Rectal smooth muscle tissue (tissue), 1 donor: ENCODE measurements around the gene AATF.

Source experiments
- H3K27ac ChIP-seq: one replicate; pipeline ENCODE4 v1.7.0; 2013; ENCODE audit warnings: low read depth, low read length, inconsistent platforms
- H3K27me3 ChIP-seq: one replicate; pipeline ENCODE4 v1.7.0; 2013; ENCODE audit warnings: low read length; ENCODE audit not compliant: control insufficient read depth, insufficient read depth
- H3K36me3 ChIP-seq: one replicate; pipeline ENCODE4 v1.7.0; 2013; ENCODE audit warnings: low read length; ENCODE audit not compliant: control insufficient read depth, insufficient read depth
- H3K4me1 ChIP-seq: one replicate; pipeline ENCODE4 v1.7.0; 2013; ENCODE audit warnings: low read length; ENCODE audit not compliant: control insufficient read depth, insufficient read depth
- H3K4me3 ChIP-seq: one replicate; pipeline ENCODE4 v1.7.0; 2013; ENCODE audit warnings: low read length
- H3K9ac ChIP-seq: one replicate; pipeline ENCODE4 v1.7.0; 2013; ENCODE audit warnings: low read length

Gene AATF

DNA sequence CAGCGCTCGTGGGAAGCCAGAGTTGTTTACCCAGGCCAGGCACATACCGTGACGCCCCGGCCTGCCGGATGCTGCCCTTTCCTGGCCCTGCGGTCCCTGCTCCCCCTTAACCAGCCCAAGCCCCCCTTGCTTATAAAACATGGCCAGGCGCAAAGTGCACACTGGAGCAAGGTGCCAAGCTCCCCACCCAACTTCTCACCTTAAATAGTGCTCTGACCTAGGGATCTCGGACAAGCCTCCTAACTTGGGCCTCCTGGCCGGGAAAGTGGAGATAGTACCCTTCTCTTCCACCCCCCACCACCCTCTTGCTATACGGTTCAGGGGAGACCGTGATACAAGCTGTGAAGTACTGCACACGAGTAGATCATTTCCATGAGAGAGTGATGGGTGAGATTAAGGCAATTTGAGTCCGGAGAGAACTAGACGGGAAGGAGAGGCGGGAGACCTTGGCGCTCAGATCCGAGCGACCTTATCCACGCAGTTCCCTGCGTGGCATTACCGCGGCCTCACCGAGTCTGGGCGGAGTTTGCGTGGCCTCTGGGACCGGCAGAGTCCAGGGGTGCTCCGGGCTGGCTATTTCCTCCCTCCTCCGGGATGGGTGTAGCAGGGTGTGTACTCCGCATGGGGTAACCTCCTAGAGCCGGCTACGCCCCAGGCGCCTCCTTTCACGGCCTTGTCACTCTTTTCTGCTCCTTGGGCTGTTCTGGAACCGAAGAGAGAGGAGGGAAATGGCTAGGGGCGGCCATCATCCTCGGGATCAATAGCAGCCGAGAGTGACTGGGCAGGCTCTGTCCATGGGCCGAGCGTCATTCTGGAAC is 15.9 kb upstream of the AATF start:
- H3K36me3 ChIP-seq: no peaks in the 10 kb centered on the region
- no peak overlapping the region for H3K4me3 ChIP-seq
- H3K27me3 ChIP-seq: peaks cover 89% of the 10 kb centered on the region
- H3K4me1 ChIP-seq: peaks cover 4% of the 10 kb centered on the region
- no peak overlapping the region for H3K27ac ChIP-seq
- H3K9ac ChIP-seq: no peak overlapping the region

DNA sequence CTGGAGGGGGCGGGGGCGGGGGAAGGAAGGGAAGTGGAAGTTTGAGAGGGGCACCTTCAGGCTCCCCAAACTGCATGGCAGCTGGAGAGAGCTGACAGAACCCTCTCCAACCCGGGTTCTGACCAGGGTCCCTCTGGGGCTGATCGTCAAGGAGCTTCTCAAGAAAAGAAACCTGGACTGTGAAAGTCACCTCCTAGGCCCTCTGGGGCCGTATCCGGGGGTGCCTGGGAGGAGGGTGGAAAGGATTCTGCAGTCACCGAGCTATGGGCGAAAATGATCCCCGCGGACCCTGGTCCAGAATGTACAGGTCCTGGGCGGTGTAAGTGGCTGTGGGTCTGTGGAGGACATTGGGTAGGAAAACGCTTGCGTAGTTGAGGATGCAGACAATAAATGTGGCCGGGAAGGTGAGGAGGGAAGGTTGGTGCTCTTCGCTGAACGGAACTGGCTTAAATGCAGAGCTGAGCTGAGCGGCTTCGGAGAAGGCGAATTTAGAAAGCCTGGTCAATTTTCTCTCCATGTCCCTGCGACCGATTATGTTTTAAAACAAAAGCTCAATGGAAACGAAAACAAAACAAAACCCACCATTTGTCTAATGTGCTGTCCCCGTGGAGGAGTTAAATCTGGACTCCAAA is 15.1 kb upstream of the AATF start:
- no peak overlapping the region for H3K9ac ChIP-seq
- peaks cover 7% of the 10 kb centered on the region for H3K4me1 ChIP-seq
- no peaks in the 10 kb centered on the region for H3K36me3 ChIP-seq
- peaks cover 92% of the 10 kb centered on the region for H3K27me3 ChIP-seq
- no peak overlapping the region for H3K4me3 ChIP-seq
- H3K27ac ChIP-seq: no peak overlapping the region

DNA sequence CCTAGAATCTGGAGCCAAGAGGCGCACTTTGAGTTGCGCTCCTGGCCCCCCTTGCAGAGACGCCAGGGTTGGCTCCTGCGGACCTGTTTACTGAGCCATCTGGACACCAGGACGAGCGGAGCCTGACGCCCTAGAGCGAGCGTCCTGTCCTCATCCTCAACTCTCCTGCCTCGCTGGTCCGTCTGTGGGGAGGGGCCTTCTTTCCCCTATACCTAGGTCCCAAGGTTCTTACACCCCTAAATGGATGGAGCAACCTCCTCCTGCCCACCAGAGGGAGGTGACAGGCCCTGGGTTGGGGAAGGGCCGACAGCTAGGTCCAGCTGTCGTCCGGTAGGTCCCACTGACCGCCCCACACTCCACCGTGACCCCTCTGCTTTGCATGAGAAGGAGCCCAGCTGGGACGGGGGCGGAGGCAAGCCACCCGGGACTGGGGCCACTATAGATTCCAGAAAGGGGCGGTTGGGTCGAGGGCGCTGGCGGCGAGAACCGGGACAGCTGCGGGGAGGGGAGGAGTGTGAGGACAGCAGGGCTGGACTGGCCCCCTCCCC is 14.5 kb upstream of the AATF start:
- Histone ChIP-seq H3K36me3 (no peaks in the 10 kb centered on the region), H3K27me3 (peaks cover 92% of the 10 kb centered on the region), H3K4me1 (peaks cover 7% of the 10 kb centered on the region), H3K27ac (no peak overlapping the region), H3K9ac (no peak overlapping the region), H3K4me3 (no peak overlapping the region)

DNA sequence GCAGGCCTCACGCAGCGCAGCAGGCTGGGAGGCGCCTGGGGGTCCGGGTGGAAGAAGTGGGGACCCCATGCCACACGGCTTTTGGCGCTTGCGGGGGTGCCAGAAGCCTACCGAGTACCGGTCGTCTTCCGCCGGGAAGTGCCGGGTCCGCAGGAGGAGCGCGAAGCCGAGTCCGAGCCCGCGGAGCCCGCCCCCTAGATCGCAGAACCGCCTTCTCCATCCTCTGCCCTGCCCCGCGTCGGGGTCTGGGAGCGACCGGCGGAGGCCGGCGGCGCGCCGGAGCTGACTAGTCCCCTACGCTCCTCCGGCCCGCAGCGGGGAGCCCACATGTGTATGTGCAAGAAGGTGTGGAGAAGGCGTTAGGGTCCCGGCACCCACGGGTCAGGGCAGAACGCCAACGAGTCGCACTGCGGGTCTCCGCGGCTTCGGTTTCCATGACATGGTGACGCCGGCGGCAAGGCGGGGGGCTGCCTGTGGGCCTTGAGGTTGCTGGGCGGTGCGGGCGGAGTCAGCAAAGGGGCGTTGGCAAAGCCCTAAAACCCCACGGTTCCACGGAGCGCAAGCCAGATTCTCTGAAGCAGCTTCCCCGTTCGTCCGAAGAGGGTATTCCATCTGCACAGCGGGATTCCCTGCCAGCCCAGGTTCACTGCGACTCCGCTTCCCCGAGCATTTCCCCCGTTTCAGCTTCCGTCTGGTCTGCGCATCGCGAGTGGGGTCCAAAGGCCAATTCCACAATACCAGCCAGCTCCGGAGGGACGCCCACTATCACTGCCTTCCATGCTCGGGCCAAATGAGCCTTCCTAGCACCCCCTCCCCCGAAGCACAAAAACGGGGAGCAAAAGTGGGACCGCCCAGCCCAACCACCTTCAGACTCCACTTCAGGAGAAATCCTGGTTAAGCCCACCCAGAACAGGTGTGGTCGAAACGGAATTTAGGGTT is 13.8 kb upstream of the AATF start:
- H3K4me3 ChIP-seq: peak overlapping the region; percentile 31

DNA sequence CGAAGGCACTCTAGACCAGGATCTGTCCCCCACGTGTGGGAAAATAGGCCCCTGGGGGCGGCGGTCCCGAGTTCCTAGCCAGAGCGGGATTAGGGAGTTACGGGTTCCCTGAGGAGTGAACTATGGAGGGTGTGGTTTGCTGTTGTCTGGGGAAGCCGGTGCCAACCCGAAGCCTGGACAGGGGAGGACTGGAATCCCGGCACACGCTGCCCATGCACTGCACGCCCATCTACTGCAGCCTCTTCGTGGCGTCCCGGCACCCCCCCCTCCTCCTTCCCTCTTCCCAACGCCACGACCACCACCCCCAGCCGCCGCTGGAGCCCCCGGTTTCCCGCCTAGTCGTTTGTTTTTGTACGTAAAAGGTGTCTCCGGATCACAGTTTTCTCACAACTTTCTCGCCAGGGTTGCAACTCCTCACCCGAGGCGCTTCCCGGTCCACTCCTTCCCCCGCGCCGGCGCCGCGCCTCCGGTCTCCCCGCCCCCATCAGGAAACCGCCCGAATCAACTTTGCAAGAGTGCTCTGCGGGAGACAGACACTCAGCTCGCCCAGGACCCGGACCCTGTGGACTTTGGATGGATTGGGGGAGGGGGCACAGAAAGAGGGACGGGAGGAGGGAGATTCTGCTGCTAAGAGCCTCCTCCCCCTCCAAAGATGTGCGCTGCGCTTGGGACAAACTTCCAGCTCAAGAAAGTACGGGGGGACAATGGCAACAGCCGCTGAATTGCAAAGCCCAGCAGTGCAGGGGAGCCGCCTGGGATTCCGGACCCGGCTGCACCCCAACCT is 12.9 kb upstream of the AATF start:
- Histone ChIP-seq H3K9ac (no peak overlapping the region), H3K27me3 (peaks cover 94% of the 10 kb centered on the region), H3K27ac (no peak overlapping the region), H3K4me1 (peaks cover 7% of the 10 kb centered on the region), H3K4me3 (peak overlapping the region; percentile 30), H3K36me3 (no peaks in the 10 kb centered on the region)

More for the DNA sequence above, 13.8 kb upstream of the AATF start:
- Histone ChIP-seq H3K27ac (no peak overlapping the region), H3K9ac (no peak overlapping the region), H3K36me3 (no peaks in the 10 kb centered on the region), H3K27me3 (peaks cover 95% of the 10 kb centered on the region), H3K4me1 (peaks cover 7% of the 10 kb centered on the region)

DNA sequence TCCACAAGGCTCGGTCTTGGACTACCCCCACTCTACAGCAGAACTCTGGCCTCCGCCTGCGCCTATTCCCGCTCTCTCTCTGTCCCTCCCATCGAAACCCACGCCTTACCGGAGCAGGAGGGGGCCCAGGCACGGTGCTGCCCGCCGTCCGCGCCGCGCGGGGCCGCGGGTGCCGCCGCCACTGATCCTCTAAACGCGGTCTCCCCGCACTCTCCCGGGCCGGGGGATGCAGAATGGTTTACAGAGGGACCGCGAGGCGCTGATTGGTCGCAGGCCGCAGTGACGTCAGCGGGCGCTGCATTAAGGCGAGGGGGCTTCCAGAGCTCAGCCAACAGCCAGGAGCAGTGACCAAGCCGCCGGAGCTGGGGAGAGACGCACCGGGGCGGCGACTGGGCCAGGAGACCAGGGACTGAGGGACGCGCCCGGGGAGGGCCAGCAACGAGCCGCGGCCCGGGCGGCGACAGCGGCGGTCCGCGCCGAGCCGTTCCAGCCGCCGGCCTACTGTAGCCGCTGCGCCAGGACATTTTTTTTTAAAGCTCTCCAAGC is 12.2 kb upstream of the AATF start:
- Histone ChIP-seq H3K36me3 (no peaks in the 10 kb centered on the region), H3K27ac (no peak overlapping the region), H3K4me1 (peaks cover 7% of the 10 kb centered on the region), H3K9ac (no peak overlapping the region), H3K27me3 (peaks cover 94% of the 10 kb centered on the region), H3K4me3 (peak overlapping the region; percentile 30)

DNA sequence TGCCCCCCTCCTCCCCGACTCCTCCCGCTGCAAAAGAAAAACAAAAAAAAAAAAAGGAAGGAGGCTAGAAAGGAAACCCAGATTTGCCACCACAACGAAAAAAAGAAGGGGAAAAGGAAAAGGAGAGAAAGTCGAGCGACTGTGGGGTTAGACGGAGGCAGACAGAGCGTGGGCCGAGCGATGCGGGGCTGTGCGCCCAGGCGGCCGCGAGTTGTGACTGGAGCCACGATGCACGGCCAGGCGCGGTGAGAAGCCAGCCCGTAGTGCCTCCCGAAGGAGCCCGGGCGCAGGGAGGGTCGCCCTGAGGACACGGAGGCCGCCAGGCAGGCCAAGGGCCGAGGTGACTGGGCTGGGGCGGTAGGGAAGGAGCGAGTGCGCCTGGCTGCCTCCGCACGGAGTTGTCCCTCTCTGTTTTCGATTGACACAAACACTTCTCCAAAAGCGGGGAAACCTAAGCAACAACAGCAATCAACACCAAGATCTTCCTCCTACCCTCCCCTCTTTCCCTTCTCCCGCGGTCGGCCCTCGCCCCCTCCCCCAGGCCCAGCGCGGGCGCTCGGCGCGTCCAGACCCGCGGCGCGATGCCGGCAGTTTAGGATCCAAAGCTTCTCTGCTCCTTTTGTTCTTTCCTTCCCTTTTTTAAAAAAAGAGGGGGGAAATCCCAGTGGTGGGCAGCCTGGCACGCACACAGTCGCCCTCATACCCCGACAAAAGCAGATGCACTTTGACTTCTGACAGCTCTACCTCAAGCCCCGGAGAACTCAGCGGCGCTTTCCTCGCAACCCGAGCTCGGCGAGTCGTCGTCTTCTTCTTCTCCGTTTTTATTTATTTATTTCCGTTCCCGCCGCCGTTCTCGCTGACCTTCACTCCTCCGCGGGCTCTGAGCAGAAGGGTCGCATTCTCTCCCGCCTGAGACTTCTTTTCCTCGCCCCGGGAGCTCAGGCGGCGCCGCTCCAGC is 11.5 kb upstream of the AATF start, which contains the start of gene LHX1:
TSS of gene LHX1 (plus strand) at position 475 of the 958 bp plus-strand sequence. CDS start 723 bp downstream, outside the sequence.
- Histone ChIP-seq H3K4me1 (peaks cover 7% of the 10 kb centered on the region), H3K36me3 (no peaks in the 10 kb centered on the region), H3K27ac (no peak within 1 kb of the TSS), H3K9ac (no peak within 1 kb of the TSS), H3K27me3 (peaks cover 94% of the 10 kb centered on the region), H3K4me3 (peak within 1 kb of the TSS; percentile 36)

DNA sequence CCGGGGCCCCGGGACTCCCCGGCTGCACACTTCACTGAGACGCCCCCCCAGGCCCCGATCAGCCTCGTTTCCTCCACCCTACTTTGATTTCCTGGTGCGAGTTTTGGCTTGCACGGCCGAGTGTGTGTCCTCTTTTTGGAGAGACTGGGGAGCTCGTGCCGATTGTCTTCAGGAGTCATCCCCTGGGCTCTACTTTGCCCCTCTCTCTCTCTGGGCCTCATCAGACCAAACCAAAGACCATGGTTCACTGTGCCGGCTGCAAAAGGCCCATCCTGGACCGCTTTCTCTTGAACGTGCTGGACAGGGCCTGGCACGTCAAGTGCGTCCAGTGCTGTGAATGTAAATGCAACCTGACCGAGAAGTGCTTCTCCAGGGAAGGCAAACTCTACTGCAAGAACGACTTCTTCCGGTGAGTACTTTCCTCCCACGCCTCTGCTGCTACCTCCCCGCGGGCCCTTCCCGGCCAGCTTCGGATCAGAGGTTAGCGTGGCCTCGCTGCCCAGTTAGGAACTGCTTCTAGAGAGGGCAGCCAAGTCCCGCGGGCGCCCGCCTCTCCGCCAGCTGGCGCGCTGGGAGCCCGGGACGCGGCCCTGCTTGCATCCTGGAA is 10.7 kb upstream of the AATF start:
- no peaks in the 10 kb centered on the region for H3K36me3 ChIP-seq
- peaks cover 7% of the 10 kb centered on the region for H3K4me1 ChIP-seq
- no peak overlapping the region for H3K27ac ChIP-seq
- H3K27me3 ChIP-seq: peaks cover 94% of the 10 kb centered on the region
- no peak overlapping the region for H3K9ac ChIP-seq
- no peak overlapping the region for H3K4me3 ChIP-seq

DNA sequence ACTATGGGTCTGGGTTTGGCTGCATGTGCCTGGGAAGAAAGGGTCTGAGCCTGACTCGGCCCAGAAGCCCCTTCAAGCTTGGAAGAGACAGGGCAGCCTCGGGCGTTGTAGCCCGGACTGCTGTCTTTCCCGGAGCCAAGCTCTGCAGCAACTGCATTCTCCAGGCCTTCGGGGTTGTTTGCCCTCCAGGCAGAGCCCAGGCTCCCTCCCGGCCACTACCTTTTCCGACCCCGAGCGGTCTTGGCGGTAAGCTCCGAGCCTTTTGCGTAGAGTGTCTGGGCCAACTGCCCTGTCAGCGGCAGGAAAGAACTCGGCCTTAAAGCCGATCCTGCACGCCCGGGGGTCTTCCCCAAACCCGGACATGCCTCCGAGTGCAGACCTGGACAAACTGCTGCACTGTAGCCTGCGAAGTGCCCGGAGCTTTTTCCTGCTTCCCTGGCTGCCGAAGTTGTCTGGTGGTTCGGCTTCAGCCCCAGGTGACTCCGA is 10.1 kb upstream of the AATF start:
- Histone ChIP-seq H3K9ac (no peak overlapping the region), H3K4me1 (peaks cover 7% of the 10 kb centered on the region), H3K27me3 (peaks cover 94% of the 10 kb centered on the region), H3K27ac (no peak overlapping the region), H3K4me3 (no peak overlapping the region), H3K36me3 (no peaks in the 10 kb centered on the region)

DNA sequence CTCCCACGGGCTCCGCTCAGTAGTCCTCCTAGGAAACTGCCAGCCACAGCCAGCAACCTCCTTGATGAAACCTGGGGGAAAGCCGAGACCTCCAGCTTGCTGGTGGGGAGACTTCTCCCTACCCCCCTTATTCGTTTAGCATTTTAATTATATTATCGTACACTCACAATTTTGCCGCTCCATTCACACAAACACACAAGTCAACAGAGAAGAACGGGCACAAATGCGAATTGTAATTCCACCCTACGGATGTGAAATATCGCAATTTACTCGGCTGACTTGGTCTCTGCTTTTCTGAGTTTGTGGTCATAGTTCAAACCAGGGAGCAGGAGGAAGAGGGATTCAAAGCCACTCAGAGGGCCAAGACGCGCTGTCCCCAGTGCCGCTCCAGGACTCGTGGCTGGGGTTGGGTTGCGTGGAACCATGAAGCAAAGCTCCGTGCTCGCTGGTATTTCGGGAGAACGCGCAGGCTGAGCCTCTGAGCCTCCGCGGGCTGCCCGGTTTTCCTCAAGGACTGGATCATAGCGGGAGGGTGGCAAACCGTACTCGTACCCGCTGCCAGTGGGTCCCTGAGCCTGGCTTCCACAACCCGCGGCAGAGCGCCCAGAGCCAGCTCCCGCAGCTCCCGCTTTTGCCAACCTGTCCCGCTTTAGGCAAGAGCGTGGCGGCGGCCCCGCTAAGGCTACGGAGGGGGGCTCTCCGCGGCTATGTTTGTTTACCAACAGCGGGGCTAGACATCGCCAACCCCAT is 9.5 kb upstream of the AATF start:
- Histone ChIP-seq H3K4me3 (no peak overlapping the region), H3K4me1 (peaks cover 7% of the 10 kb centered on the region)

More for the DNA sequence above, 9.5 kb upstream of the AATF start:
- Histone ChIP-seq H3K27ac (no peak overlapping the region), H3K9ac (no peak overlapping the region), H3K27me3 (peaks cover 91% of the 10 kb centered on the region), H3K36me3 (no peaks in the 10 kb centered on the region)
